T-helper 2 cell (primary cell): ENCODE data around the gene OSBPL5.

Source experiments
- DNase-seq, 5 experiments: peaks; one replicate each; pipeline versions ENCODE4 v3.0.0 to v3.0.0-alpha.2; 2012 to 2022

Gene OSBPL5

GRCh38 chr11:3133261-3134217 lies 31.6 kb downstream of the OSBPL5 start:
- DNase-seq: no peak

- DNase-seq: no peak
These were observed 32.3 kb downstream of the OSBPL5 start for GRCh38 chr11:3132831-3133260.

DNA sequence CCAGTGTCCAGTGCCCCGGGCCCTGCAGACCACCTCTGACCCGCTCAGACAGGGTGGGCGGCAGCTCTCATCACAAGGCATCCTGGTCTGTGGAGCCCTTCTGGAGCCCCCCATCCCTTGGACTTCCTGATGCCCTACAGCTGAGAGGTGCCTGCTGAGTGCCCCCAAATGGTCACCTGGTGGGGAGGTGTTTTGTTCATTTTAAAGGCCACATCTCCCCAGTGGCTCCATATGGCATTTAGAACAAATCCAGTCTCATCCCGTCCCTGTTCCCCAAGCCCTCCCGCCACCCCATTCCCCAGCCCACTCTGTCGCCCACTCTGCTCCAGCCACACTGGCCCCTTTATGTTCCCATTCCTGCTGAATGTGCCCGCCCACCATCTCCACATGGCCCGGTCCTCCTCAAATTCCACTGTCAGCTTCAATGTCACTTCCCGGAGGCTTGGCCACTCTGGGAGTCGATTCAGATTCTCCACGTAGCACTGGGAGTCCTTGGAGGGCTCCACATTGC lies 32.8 kb downstream of the OSBPL5 start:
- peak in 1 of 5 experiments; percentile 3 for DNase-seq

- DNase-seq: no peak
These were observed 33.7 kb downstream of the OSBPL5 start for GRCh38 chr11:3131330-3131941.

DNA sequence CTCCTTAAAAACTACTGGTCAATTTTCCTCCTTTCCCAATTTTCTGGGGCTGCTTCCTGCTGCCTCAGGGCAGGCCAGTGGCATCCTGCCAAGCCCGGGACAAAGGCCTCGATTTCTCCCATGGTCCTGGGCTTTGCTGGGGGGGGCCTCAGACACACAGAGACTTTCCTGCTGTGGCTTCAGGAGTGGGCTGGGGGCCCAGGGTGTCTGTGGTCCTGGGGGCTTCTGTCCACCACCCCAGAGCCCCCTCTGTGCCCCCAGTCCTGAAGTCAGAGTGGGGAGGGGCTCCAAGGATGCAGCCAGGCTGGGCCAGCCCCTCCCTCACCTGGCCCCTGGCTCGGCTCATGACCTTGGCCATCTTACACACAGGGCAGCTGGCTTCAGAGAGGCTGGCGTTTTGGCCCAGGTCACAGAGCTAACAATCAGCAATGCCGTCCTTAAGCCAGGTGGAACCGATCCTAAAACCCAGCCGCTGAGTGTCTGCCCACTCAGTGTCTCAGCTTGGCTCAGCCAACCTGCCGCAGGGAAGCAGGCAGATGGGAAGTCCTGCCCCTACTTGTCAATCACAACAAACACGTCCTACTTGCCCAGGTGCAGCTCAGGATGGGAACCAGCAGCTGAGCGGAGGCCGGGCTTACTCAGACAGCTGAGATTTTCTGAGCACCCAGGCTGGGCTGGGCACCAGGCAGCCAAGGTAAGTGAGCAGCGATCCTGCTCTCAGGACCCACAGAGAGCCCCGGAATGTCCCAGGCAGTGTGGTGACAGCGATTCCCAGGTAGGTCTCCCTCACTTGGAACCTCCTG lies 34.6 kb downstream of the OSBPL5 start:
- DNase-seq: peak in 2 of 5 experiments; percentile 2 to 4

GRCh38 chr11:3129591-3130268 lies 35.4 kb downstream of the OSBPL5 start:
- peak in 2 of 5 experiments; percentile 1 for DNase-seq

DNA sequence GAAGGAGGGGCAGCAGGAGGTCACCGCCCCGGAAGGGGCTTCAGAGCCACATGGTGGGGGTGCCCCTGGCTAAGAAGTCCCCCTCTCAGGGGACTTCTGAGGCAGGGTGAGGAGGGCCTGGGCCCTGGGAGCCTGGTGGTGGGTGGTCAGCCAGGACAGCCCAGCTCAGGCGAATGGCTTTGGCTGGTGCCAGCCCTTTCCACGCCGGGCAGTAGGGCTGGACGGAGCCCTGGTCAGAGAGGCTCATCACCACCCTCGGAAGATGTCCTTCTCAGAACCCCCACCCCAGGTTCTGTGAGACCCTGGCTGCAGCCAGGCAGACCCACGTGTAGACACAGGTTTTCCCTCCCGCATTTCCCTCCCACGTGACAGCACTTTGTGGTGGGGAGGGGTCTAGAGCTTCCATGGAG lies 35.9 kb downstream of the OSBPL5 start:
- peak in 2 of 5 experiments; percentile 2 to 3 for DNase-seq

DNA sequence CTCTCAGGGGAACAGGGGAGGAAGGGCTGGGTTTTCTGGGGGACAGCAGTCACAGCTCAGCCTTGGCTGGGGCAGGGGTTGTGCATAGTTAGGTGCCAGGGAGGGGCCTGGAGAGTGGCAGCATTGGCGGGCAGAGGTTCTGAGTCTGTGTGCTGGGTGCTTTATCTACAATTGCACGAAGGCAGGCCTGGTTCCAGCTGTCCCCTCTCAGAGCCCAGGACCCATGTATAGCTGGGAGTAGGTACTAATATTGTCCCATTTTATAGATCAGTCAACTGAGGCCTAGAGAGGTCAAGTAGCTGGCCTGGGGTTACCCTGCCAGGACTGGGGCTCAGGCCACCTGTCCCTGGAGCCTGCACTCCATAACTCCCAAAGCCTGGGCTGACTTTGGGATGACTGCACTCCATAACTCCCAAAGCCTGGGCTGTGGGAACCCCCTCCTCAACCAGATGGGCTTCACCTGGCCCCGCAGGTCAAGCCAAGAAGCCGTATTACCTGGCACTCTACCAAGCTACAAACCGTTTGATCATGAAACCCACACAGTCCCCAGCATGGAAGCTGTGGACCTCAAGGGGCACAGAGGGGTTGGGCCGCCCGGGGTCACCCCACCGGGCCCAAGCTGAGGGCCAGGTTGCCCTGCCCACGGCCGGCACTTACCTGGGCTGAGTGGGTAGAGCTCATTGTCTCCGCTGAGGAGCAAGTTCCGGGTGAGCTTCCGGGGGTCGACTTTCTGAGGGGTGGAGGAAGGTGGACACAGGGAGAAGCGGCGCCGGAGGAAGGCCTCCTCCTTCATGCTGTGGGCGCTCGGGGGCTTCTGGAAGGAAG lies 36.5 kb downstream of the OSBPL5 start:
- peak in 2 of 5 experiments; percentile 2 to 7 for DNase-seq

GRCh38 chr11:3127706-3128355 lies 37.3 kb downstream of the OSBPL5 start:
- peak in 1 of 5 experiments; percentile 3 for DNase-seq

DNA sequence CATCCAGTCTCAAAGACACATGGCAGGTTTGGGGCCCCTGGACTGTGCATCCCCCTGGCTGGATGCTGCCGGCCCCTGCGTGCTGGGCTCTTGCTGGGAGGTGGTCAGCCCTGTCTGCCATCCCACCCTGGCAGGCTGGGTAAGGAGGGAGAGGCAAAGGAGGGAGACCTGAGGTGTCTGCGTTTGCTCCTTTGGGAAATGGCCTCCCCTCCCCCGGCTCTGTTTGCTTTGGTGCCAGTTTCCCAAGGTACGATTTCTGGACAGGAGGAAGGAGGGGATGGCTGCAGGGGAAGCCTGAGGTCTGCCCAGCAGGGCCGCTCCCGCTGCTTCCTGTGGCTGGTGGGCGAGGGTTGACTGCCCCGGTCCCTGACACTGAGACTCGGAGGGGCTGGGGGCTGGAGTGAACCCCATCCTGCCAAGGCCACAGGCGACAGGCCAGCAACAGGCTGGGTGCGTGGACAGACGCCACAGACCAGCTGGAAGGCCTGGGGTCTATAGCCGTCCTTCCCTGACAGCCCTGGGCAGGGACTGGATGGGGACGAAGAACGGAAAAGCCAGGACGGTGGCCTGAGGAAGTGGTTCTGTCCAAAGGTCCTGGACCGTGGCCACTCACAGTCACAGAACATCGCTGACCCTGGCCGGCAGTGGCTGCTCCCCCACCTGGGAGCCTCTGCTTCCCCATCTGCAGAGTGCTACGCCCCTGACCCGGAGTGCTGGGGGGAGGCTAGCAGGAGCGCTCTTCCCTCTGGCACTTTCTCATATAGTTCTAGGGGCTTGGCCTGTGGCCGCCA lies 38.0 kb downstream of the OSBPL5 start:
- peak in 1 of 5 experiments; percentile 5 for DNase-seq

DNA sequence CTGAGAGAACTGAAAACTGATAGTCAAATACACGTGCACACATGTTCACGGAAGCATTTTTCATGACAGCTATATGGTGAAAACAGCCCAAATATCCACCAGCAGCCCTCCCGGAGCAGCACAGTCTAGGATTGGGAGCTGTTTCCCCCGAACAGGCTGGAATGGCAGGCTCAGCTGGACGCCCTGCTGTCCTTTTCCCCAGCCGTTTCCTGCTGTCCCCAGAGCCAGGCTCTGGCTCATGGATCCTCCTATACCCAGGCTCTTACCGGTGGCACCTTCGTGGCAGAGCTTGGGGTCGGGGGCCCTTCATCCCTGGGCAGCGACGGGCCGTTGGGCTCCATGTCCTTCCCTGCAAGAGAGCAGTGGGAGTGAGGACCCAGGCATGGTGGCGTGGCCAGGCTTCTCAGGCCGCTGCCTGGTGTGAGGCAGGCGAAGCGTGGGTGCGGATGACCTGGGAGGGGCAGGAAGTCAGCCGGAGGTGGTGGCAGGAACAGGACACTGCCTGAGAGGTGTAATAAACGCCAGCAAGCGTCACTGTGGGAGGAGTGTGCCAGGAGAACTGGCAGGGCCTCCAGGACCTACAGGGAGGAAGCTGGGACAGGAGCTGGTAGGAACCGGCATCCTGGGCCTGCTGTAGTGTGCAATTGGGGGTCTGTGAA lies 38.8 kb downstream of the OSBPL5 start:
- DNase-seq: peak in 1 of 5 experiments; percentile 8

DNA sequence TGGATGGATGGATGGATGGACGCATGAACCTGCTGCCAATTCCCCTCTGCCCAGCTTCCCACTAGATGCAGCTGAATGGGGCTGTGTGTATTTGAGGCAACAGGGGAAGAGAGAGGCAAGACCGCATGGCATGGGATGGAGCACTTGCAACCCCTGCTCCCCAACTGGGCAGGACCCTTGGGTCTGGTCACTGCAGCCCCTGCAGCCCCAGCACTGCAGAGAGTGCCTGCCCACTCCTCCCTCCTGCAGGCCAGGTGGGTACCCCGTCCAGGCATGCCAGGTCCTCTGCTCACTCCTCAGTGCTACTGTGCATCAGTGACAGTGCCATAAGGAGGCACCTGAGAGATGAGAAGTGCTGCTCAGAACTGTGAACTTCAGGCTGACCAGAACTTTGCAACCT lies 40.3 kb downstream of the OSBPL5 start:
- no peak for DNase-seq

DNA sequence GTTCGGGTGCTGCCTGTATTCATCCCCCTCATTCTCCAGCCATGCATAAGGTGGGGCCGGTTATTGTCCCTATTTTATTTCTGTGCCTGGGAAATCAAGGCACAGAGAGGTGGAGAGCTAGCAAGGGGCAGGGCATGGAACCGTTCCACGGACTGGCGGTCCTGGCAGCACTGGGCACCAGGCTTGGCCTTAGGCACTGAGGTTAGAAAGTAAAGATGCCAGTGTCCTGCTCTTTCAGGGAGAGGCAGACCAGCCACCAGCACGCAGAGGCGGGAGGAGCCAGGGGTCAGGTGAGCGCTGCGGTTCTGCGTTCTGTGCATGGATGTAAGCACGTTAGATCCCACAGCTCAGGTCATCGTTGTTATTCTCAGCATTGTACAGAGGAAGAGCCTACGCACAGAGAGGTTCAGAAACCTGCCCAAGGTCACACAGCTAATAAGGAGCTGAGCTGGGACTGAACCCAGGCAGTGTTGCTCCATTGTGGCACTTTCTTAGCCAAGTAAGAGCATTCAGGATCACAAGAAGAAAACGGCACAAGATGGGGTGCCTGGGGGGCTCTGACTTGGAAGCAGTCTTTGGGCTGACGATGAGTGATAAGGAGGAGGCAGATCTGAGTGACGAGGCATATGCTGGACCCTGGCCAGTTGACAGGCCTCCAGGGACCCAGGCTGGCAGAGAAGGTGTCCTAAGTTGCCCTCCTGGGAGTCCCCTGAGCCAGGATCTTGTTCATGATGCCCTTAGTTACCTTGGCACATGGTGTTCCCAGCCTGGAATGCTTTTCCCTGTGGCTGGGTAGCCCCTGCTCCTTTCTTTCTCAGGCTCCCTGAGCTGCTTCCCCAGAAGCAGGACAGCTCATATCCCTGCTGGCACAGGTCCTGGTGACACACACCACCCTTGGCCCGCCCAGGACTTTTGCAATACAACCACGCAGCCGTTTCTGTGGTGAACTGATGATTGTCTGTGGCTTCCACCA lies 41.1 kb downstream of the OSBPL5 start:
- peak in 2 of 5 experiments; percentile 1 to 2 for DNase-seq

DNA sequence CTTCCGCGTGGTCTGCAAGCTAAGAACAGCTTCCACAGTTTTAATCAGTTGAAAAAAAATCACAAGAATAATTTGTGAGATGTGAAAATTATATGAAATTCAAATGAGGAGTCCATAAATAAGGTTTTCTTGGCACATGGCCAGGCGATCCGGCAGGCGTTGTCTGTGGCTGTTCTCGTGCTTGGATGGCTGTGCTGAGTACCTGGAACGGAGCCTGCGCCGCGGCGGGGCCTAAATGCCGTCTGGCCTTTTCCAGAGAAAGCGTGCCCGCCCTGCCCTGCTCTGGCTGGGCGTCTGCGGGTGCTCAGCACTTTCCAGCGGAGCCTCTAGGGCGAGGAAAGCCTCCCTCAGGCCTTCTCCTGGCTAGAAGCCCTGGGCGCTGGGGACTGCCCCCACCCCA lies 41.8 kb downstream of the OSBPL5 start:
- peak in 2 of 5 experiments; percentile 2 for DNase-seq

DNA sequence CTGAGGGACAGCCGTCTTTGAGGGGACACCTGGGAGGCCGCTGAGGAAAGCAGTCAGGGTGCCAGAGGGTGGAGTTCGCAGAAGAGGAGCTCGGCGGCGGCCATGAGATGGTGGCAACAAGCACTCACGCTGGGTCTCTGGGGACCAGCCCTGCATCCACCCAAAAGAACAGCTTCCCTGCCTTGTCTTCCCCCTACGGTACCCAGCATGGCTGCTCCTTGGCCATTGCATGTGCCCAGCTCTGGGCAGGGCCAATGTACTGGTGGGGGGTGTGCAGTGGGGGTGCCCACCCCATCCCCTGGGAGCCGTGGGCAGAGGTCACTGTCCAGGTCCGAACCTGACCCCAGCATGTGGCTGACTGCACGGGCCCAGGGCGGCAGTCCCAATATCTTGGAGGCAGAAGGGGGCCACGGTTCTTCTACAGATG lies 42.3 kb downstream of the OSBPL5 start:
- DNase-seq: peak in 1 of 5 experiments; percentile 5

DNA sequence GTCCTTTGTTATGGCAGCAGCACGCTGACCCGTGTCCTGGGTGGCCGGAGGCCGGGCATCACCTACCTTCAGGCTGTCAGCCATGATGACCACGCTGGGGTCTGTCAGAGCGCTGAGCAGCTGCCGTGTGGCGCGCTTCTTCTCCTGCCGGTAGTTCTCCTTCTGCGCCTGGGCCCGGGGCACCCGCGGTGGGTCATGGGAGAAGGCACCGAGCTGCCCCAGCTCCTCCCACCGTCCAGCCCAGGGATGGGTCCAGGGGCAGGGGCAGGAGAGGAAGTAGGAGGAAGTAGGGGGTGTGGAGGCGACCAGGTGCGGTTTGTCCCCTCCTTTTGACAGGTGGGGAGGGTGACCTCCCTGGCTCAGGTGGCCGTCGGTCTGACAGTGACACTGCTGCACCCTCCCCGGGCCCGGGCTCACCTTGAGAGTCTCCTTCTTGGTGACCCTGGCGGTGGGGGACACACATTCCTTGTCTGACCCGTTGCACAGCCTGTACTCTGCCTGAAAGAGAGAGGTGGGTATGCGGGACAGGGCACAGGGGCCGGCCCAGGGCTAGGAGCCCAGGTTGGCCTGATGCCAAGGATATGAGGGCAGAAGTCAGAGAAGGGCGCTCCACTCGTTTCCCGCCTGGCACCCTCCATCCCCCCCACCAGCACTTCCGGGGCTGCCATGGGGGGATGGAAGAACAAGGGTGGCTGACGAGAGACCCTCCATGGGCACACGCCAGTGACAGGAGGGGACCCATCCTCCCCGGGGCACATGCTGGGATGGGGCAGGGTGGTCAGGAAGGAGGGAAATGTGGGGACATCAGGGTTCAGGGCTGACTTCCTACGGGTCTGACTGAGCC lies 43.0 kb downstream of the OSBPL5 start:
- DNase-seq: peak in 1 of 5 experiments; percentile 5

DNA sequence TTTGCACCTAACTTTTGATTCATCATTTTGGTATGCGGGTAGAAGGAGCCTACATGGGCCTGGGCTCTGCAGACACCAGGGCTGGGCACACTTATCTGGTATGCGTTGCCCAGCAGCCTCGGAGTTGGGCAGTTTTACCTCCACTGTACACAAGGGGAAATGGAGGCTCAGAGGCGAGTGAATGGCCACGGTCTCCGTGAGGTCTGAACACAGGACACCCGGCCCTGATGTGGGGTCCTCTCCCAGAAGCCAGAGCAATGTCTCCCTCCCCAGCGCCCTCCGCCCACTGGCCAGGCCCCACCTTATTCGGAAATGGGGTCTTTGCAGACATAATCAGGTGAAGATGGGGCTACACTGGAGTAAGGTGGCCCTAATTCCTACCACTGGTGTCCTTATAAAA lies 43.7 kb downstream of the OSBPL5 start:
- DNase-seq: peak in 1 of 5 experiments; percentile 1
